CD14-positive monocyte (primary cell): Measurements from ENCODE around the gene LETM1. TPM values are rescaled to one million over a fixed set of nuclear protein-coding genes. Genes with fewer than 3 reads are reported as not detected.

ENCODE experiments used
- DNase-seq, 3 donors: peaks; one replicate each; pipeline ENCODE4 v3.0.0-alpha.2; 2011 to 2022
- H2AFZ ChIP-seq: 2 replicates; pipeline ENCODE4 v1.6.0; 2012; ENCODE audit warnings: mild to moderate bottlenecking, low read depth, low read length, inconsistent platforms; ENCODE audit not compliant: insufficient read depth, poor library complexity, severe bottlenecking
- H3K27ac ChIP-seq, 2 donors: 1 replicate in 1 of 2; 2 replicates in 1 of 2; pipeline ENCODE4 v1.5.1; 2012 to 2013; ENCODE audit warnings: low read length in 2 of 2, control low read depth in 1 of 2, inconsistent platforms in 1 of 2, low read depth in 1 of 2, mild to moderate bottlenecking in 1 of 2
- H3K27me3 ChIP-seq, 2 donors: one replicate each; pipeline versions ENCODE4 v1.6.0 to v1.6.1; 2011 to 2013; ENCODE audit warnings: low read length in 2 of 2; ENCODE audit not compliant: control insufficient read depth in 2 of 2, insufficient read depth in 2 of 2
- H3K36me3 ChIP-seq, 2 donors: replicated peaks in 1 of 2; 1 replicate in 1 of 2; 2 replicates in 1 of 2; pipeline versions ENCODE4 v1.5.1 to v1.6.1; 2012 to 2013; ENCODE audit warnings: low read length in 2 of 2, control low read depth in 1 of 2, inconsistent platforms in 1 of 2, mild to moderate bottlenecking in 1 of 2; ENCODE audit not compliant: insufficient read depth in 2 of 2, control insufficient read depth in 1 of 2
- H3K4me1 ChIP-seq, 2 donors: 1 replicate in 1 of 2; 2 replicates in 1 of 2; pipeline versions ENCODE4 v1.5.1 to v1.6.1; 2012 to 2013; ENCODE audit warnings: low read length in 2 of 2, control low read depth in 1 of 2, inconsistent platforms in 1 of 2, mild to moderate bottlenecking in 1 of 2, moderate library complexity in 1 of 2; ENCODE audit not compliant: insufficient read depth in 2 of 2, control insufficient read depth in 1 of 2
- H3K4me2 ChIP-seq: replicated peaks from 2 replicates; pipeline ENCODE3; 2012; ENCODE audit warnings: low read length, moderate library complexity, mild to moderate bottlenecking; ENCODE audit not compliant: poor library complexity, severe bottlenecking; ENCODE audit errors: extremely low read depth
- H3K4me3 ChIP-seq, 3 experiments: fragments of 200-600 bp in 1 of 3; sonication (generic) in 1 of 3; replicated peaks in 1 of 3; 1 replicate in 2 of 3; 2 replicates in 1 of 3; pipeline ENCODE4 v1.5.1; 2011 to 2013; ENCODE audit warnings: low read length in 3 of 3, mild to moderate bottlenecking in 3 of 3, control low read depth in 2 of 3, low read depth in 2 of 3, inconsistent platforms in 1 of 3, moderate library complexity in 1 of 3
- H3K79me2 ChIP-seq: 2 replicates; pipeline ENCODE4 v1.6.0; 2012; ENCODE audit warnings: mild to moderate bottlenecking, control low read depth, inconsistent platforms, low read length, moderate library complexity; ENCODE audit not compliant: insufficient read depth
- H3K9ac ChIP-seq: 2 replicates; pipeline ENCODE4 v1.6.0; 2017; ENCODE audit warnings: low read length, mild to moderate bottlenecking; ENCODE audit not compliant: insufficient read depth, poor library complexity, severe bottlenecking
- H3K9me3 ChIP-seq, 2 donors: replicated peaks in 1 of 2; 1 replicate in 1 of 2; 2 replicates in 1 of 2; pipeline versions ENCODE4 v1.5.1 to v1.6.1; 2012 to 2013; ENCODE audit warnings: low read length in 2 of 2, control low read depth in 1 of 2; ENCODE audit not compliant: control insufficient read depth in 1 of 2, insufficient read depth in 1 of 2
- H4K20me1 ChIP-seq: 2 replicates; pipeline ENCODE4 v1.6.0; 2012; ENCODE audit warnings: mild to moderate bottlenecking, low read length, control low read depth, moderate library complexity; ENCODE audit not compliant: insufficient read depth
- H3K27ac Mint-ChIP-seq, 7 donors: one replicate each; pipeline ENCODE4 v1.8.0; 2020; ENCODE audit warnings: mild to moderate bottlenecking in 7 of 7, mixed read lengths in 7 of 7, moderate library complexity in 6 of 7, inconsistent platforms in 2 of 7
- H3K27me3 Mint-ChIP-seq, 3 donors: one replicate each; pipeline ENCODE4 v1.8.0; 2021 to 2022; ENCODE audit warnings: low read depth in 3 of 3, mild to moderate bottlenecking in 3 of 3, mixed read lengths in 3 of 3, moderate library complexity in 3 of 3, inconsistent platforms in 1 of 3
- H3K36me3 Mint-ChIP-seq, 2 donors: one replicate each; pipeline ENCODE4 v1.8.0; 2020; ENCODE audit warnings: mixed read lengths in 2 of 2, inconsistent platforms in 1 of 2, mild to moderate bottlenecking in 1 of 2
- H3K4me1 Mint-ChIP-seq: one replicate; pipeline ENCODE4 v1.8.0; 2020; ENCODE audit warnings: mild to moderate bottlenecking, mixed read lengths
- H3K4me3 Mint-ChIP-seq, 2 donors: one replicate each; pipeline ENCODE4 v1.8.0; 2020; ENCODE audit warnings: mild to moderate bottlenecking in 2 of 2, mixed read lengths in 2 of 2, moderate library complexity in 1 of 2
- H3K9me3 Mint-ChIP-seq, 7 donors: one replicate each; pipeline ENCODE4 v1.8.0; 2020 to 2022; ENCODE audit warnings: mixed read lengths in 7 of 7, mild to moderate bottlenecking in 6 of 7, moderate library complexity in 6 of 7, inconsistent platforms in 2 of 7
- CTCF ChIP-seq: fragments of 200-600 bp; IDR thresholded peaks from one replicate; pipeline ENCODE4 v1.8.0; 2022; ENCODE audit warnings: antibody characterized with exemption, mild to moderate bottlenecking
- WGBS: methylation state at CpG from one replicate; pipeline ENCODE4 v1.1.5; 2013; ENCODE audit warnings: missing lambda C conversion rate; ENCODE audit not compliant: insufficient coverage; 5-methylcytosine and 5-hydroxymethylcytosine counted together
- intact Hi-C, 2 donors: fragments of 100-400 bp; cut with micrococcal nuclease; formaldehyde crosslinking; loops; one replicate each; pipeline versions ENCODE4 v1.15.0 to v1.15.1; 2023
- polyA plus RNA-seq, 3 donors: library from polyadenylated mRNA; depleted of rRNA in 1 of 3; unstranded in 2 of 3; stranded (reverse) in 1 of 3; fragments of 300-500 nt in 2 of 3; fragments of >200 nt in 1 of 3; fragmentation: Illumina TruSeq in 2 of 3; gene quantifications; 1 replicate in 2 of 3; 2 replicates in 1 of 3; pipeline ENCODE4 v1.2.3, GENCODE V29; 2012 to 2021

Gene LETM1
- polyA plus RNA-seq, 3 donors = 6.2 to 18.6 (median 9.0) TPM

DNA sequence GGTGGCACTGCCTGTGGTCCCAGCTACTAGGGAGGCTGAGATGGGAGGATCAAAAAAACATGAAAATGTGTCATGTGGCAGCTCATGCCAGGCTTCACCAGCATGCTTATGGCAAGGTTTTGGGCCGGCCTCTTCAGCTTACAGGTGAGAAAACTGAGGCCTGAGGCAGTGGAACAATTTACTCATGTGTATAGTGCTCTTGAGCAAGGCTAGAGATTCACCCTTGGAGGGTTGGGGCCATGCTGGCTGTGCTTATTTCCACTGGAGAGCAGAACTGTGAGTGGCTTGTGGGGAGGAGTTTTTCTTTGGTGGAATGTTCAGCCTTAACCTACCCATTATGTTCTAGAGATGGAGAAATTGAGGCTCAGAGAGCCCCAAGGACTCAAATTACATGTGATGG is 47.1 kb upstream of the LETM1 start:
- H3K36me3 Mint-ChIP-seq = peaks cover 57 to 77% of the 10 kb centered on the region in 2 donors
- H3K4me1 Mint-ChIP-seq = peaks cover 4% of the 10 kb centered on the region

GRCh38 chr4:1902243-1902642 is 46.3 kb upstream of the LETM1 start:
- peaks cover 4% of the 10 kb centered on the region for H3K4me1 Mint-ChIP-seq
- H3K4me2 ChIP-seq = no peak overlapping the region
- no peak overlapping the region for H3K4me3 Mint-ChIP-seq
- 94% methylated on average over 2 of the region's 2 CpGs for WGBS
- peaks cover 0 to 2% of the 10 kb centered on the region in 2 donors for H3K4me1 ChIP-seq
- H3K27ac Mint-ChIP-seq = peak overlapping the region in 2 of 7 donors; percentile 38 to 44
- intact Hi-C loops = loop anchor here (5.0 to 10.0 kb wide), 2 partner anchors 45 to 47 kb away; partner anchors contain the start of gene LETM1 (in 2 of the 2)
- peaks cover 39 to 70% of the 10 kb centered on the region in 2 donors for H3K36me3 ChIP-seq
- no peaks in the 10 kb centered on the region for H3K9me3 ChIP-seq
- H3K27me3 ChIP-seq = no peaks in the 10 kb centered on the region
- H3K4me3 ChIP-seq = no peak overlapping the region
- H3K27me3 Mint-ChIP-seq = no peaks in the 10 kb centered on the region
- TF ChIP-seq CTCF = no peak
- DNase-seq = no peak
- H4K20me1 ChIP-seq = no peaks in the 10 kb centered on the region
- no peak overlapping the region for H3K9ac ChIP-seq
- peaks cover 53 to 69% of the 10 kb centered on the region in 2 donors for H3K36me3 Mint-ChIP-seq
- no peak overlapping the region for H3K27ac ChIP-seq
- H3K9me3 Mint-ChIP-seq = no peaks in the 10 kb centered on the region
- peaks cover 94% of the 10 kb centered on the region for H3K79me2 ChIP-seq
- H2AFZ ChIP-seq = no peak overlapping the region

More for the DNA sequence above, 47.1 kb upstream of the LETM1 start:
- H3K9me3 Mint-ChIP-seq = no peaks in the 10 kb centered on the region
- Histone ChIP-seq H3K36me3 (peaks cover 41 to 78% of the 10 kb centered on the region in 2 donors), H3K27me3 (no peaks in the 10 kb centered on the region), H3K4me3 (no peak overlapping the region), H3K4me2 (no peak overlapping the region), H3K27ac (no peak overlapping the region), H3K4me1 (peaks cover 0 to 2% of the 10 kb centered on the region in 2 donors), H3K79me2 (peaks cover 94% of the 10 kb centered on the region), H3K9ac (no peak overlapping the region), H2AFZ (no peak overlapping the region), H4K20me1 (no peaks in the 10 kb centered on the region), H3K9me3 (no peaks in the 10 kb centered on the region)
- intact Hi-C loops = loop anchor here (5.0 to 10.0 kb wide), 2 partner anchors 46 to 48 kb away; partner anchors contain the start of gene LETM1 (in 2 of the 2)
- no peak overlapping the region for H3K4me3 Mint-ChIP-seq
- no peaks in the 10 kb centered on the region for H3K27me3 Mint-ChIP-seq
- DNase-seq = no peak
- no peak for TF ChIP-seq CTCF
- WGBS = no CpG with 5 or more reads among the region's 1 CpG
- H3K27ac Mint-ChIP-seq = peak overlapping the region in 1 of 7 donors; percentile 67
